Trophoblast cell (in vitro differentiated cells and primary cell): ENCODE data around the gene USP13.
A peak's percentile ranks its signal among the peaks of the same experiment; 100 is the strongest.

Experiments
- DNase-seq, 2 donors: peaks; one replicate each; pipeline ENCODE4 v3.0.0-alpha.2; 2016
- H2AFZ ChIP-seq: 2 replicates; pipeline ENCODE4 v1.6.1; 2013; ENCODE audit warnings: low read length, moderate library complexity, mild to moderate bottlenecking; ENCODE audit not compliant: insufficient read depth, poor library complexity
- H2AK5ac ChIP-seq: 2 replicates; pipeline ENCODE4 v1.6.1; 2013; ENCODE audit warnings: mild to moderate bottlenecking, low read length
- H2BK120ac ChIP-seq: 2 replicates; pipeline ENCODE4 v1.6.1; 2013; ENCODE audit warnings: low read length, mild to moderate bottlenecking, moderate library complexity; ENCODE audit not compliant: insufficient read depth, poor library complexity
- H2BK12ac ChIP-seq: 2 replicates; pipeline ENCODE4 v1.6.1; 2013; ENCODE audit warnings: mild to moderate bottlenecking, low read length, moderate library complexity
- H2BK5ac ChIP-seq: 2 replicates; pipeline ENCODE4 v1.6.1; 2013; ENCODE audit warnings: low read length, low read depth, moderate library complexity, mild to moderate bottlenecking; ENCODE audit not compliant: poor library complexity
- H3K14ac ChIP-seq: 2 replicates; pipeline ENCODE4 v1.6.1; 2013; ENCODE audit warnings: mild to moderate bottlenecking, low read length
- H3K18ac ChIP-seq: 2 replicates; pipeline ENCODE4 v1.6.1; 2013; ENCODE audit warnings: mild to moderate bottlenecking, low read length
- H3K23ac ChIP-seq: 2 replicates; pipeline ENCODE4 v1.6.1; 2013; ENCODE audit warnings: low read length
- H3K27ac ChIP-seq: 2 replicates; pipeline ENCODE4 v1.5.1; 2013; ENCODE audit warnings: low read depth, mild to moderate bottlenecking, inconsistent platforms, low read length, moderate library complexity
- H3K27me3 ChIP-seq: 2 replicates; pipeline ENCODE4 v1.6.1; 2013; ENCODE audit warnings: inconsistent platforms, mild to moderate bottlenecking, low read length, moderate library complexity; ENCODE audit not compliant: insufficient read depth
- H3K36me3 ChIP-seq, 2 experiments: 1 replicate in 1 of 2; 2 replicates in 1 of 2; pipeline ENCODE4 v1.6.1; 2013; ENCODE audit warnings: low read length in 2 of 2, mild to moderate bottlenecking in 2 of 2, moderate library complexity in 1 of 2; ENCODE audit not compliant: insufficient read depth in 2 of 2, control insufficient read depth in 1 of 2
- H3K4ac ChIP-seq: 2 replicates; pipeline ENCODE4 v1.6.1; 2013; ENCODE audit warnings: low read depth, mild to moderate bottlenecking, low read length, moderate library complexity
- H3K4me1 ChIP-seq, 2 experiments: 1 replicate in 1 of 2; 2 replicates in 1 of 2; pipeline ENCODE4 v1.6.1; 2013; ENCODE audit warnings: low read length in 2 of 2, mild to moderate bottlenecking in 2 of 2, moderate library complexity in 1 of 2; ENCODE audit not compliant: insufficient read depth in 2 of 2, control insufficient read depth in 1 of 2
- H3K4me2 ChIP-seq: 2 replicates; pipeline ENCODE4 v1.6.1; 2013; ENCODE audit warnings: inconsistent platforms, mild to moderate bottlenecking, low read length, moderate library complexity
- H3K4me3 ChIP-seq: 2 replicates; pipeline ENCODE4 v1.5.1; 2013; ENCODE audit warnings: mild to moderate bottlenecking, low read depth, low read length, inconsistent platforms
- H3K79me1 ChIP-seq: one replicate; pipeline ENCODE4 v1.6.1; 2013; ENCODE audit warnings: low read length
- H3K79me2 ChIP-seq: 2 replicates; pipeline ENCODE4 v1.6.1; 2013; ENCODE audit warnings: low read length, mild to moderate bottlenecking; ENCODE audit not compliant: control insufficient read depth, insufficient read depth, poor library complexity
- H3K9ac ChIP-seq: 2 replicates; pipeline ENCODE4 v1.6.1; 2013; ENCODE audit warnings: mild to moderate bottlenecking, low read length
- H3K9me3 ChIP-seq: 2 replicates; pipeline ENCODE4 v1.6.1; 2013; ENCODE audit warnings: low read depth, mild to moderate bottlenecking, control low read depth, inconsistent platforms, low read length; ENCODE audit not compliant: insufficient read depth
- H4K12ac ChIP-seq: 2 replicates; pipeline ENCODE4 v1.6.1; 2013; ENCODE audit warnings: low read depth, mild to moderate bottlenecking, low read length, moderate library complexity
- H4K8ac ChIP-seq: 2 replicates; pipeline ENCODE4 v1.6.1; 2013; ENCODE audit warnings: low read depth, mild to moderate bottlenecking, low read length, moderate library complexity
- H4K91ac ChIP-seq: one replicate; pipeline ENCODE4 v1.6.1; 2013; ENCODE audit warnings: low read depth, mild to moderate bottlenecking, low read length, moderate library complexity
- WGBS: extraction: QIAGEN DNeasy Blood & Tissue Kit; methylation state at CpG from one replicate; pipeline ENCODE4 v1.1.7; 2013; ENCODE audit warnings: missing lambda C conversion rate; ENCODE audit not compliant: insufficient read length, insufficient coverage; ENCODE audit errors: extremely low coverage; 5-methylcytosine and 5-hydroxymethylcytosine counted together

The USP13 gene

DNA sequence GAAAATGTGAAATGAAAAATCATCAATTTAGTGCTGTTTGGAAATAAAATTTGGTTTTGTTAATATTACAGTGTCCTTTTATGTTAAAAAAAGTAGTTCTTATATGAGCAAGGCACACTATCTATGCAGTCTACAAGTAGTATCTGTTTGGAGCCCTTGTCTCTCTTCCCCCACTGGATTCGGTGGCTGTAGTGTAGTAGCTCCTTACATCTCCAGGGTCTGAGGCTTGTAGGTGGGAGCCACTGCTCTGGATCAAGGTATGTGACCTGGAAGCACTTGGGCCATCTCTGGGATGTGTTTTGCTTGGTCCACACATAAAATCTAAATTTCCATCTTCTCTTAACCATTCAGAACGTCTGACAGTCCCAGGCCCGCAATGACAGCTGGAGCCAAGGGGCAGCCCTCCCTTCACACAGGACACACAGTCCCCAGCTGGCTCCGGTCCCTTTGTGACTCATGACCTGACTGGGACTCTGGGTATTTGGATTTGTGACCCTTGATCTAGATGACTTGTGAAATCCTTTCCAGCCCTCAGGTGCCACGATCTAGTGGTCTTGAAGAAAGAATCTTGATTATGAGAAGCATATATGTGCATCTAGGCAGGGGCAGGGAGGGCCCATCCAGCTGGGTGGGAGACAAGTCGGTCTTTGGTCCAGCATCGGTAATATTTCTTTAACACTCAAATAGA lies 80.0 kb downstream of the USP13 start:
- H2BK12ac ChIP-seq, result no peak overlapping the region
- H3K36me3 ChIP-seq, result no peaks in the 10 kb centered on the region
- H3K18ac ChIP-seq, result no peak overlapping the region
- no peak overlapping the region for H4K8ac ChIP-seq
- no peaks in the 10 kb centered on the region for H3K79me2 ChIP-seq
- no peak overlapping the region for H2BK120ac ChIP-seq
- H3K14ac ChIP-seq, result no peak overlapping the region
- no peaks in the 10 kb centered on the region for H3K79me1 ChIP-seq
- no peak overlapping the region for H3K27ac ChIP-seq
- no CpG with 5 or more reads among the region's 7 CpGs for WGBS
- H2BK5ac ChIP-seq, result no peak overlapping the region
- no peak overlapping the region for H3K23ac ChIP-seq
- H4K91ac ChIP-seq, result no peak overlapping the region
- H2AFZ ChIP-seq, result no peak overlapping the region
- peak; percentile 87 to 88 for DNase-seq
- no peak overlapping the region for H2AK5ac ChIP-seq
- H3K9ac ChIP-seq, result no peak overlapping the region
- H3K27me3 ChIP-seq, result no peaks in the 10 kb centered on the region
- peaks cover 7 to 9% of the 10 kb centered on the region in 2 experiments for H3K4me1 ChIP-seq
- no peak overlapping the region for H3K4me3 ChIP-seq
- H3K4me2 ChIP-seq, result no peak overlapping the region
- no peak overlapping the region for H3K4ac ChIP-seq
- peaks cover 2% of the 10 kb centered on the region for H3K9me3 ChIP-seq
- no peak overlapping the region for H4K12ac ChIP-seq

GRCh38 chr3:179733797-179734196 lies 81.0 kb downstream of the USP13 start:
- Histone ChIP-seq H4K8ac (no peak overlapping the region), H3K27me3 (no peaks in the 10 kb centered on the region), H2BK12ac (no peak overlapping the region), H3K14ac (no peak overlapping the region), H3K79me2 (no peaks in the 10 kb centered on the region), H3K4me1 (peaks cover 7 to 9% of the 10 kb centered on the region in 2 experiments), H4K12ac (no peak overlapping the region), H4K91ac (no peak overlapping the region), H2BK120ac (no peak overlapping the region), H2AK5ac (no peak overlapping the region), H3K18ac (no peak overlapping the region), H3K4me2 (no peak overlapping the region), H3K9ac (no peak overlapping the region), H3K36me3 (no peaks in the 10 kb centered on the region), H2AFZ (no peak overlapping the region), H2BK5ac (no peak overlapping the region), H3K9me3 (peaks cover 2% of the 10 kb centered on the region), H3K4me3 (no peak overlapping the region), H3K4ac (no peak overlapping the region), H3K79me1 (no peaks in the 10 kb centered on the region), H3K23ac (no peak overlapping the region), H3K27ac (no peak overlapping the region)
- WGBS, result no CpG with 5 or more reads among the region's 5 CpGs
- no peak for DNase-seq

- Histone ChIP-seq H3K14ac (no peak overlapping the region), H3K79me2 (no peaks in the 10 kb centered on the region), H4K12ac (no peak overlapping the region), H2AFZ (no peak overlapping the region), H2BK120ac (no peak overlapping the region), H2BK5ac (no peak overlapping the region), H3K79me1 (no peaks in the 10 kb centered on the region), H3K9ac (no peak overlapping the region), H2AK5ac (no peak overlapping the region), H3K18ac (no peak overlapping the region), H3K36me3 (no peaks in the 10 kb centered on the region), H3K27ac (peak overlapping the region; percentile 11), H3K4ac (no peak overlapping the region), H3K4me3 (no peak overlapping the region), H3K27me3 (no peaks in the 10 kb centered on the region), H2BK12ac (peak overlapping the region; percentile 71), H3K4me2 (no peak overlapping the region), H4K91ac (no peak overlapping the region), H3K4me1 (peaks cover 7 to 9% of the 10 kb centered on the region in 2 experiments), H4K8ac (no peak overlapping the region), H3K9me3 (peaks cover 2% of the 10 kb centered on the region), H3K23ac (no peak overlapping the region)
- peak in 1 of 2 donors; percentile 66 for DNase-seq
- no CpG with 5 or more reads among the region's 4 CpGs for WGBS
Measured at GRCh38 chr3:179734497-179735281, 81.8 kb downstream of the USP13 start.

DNA sequence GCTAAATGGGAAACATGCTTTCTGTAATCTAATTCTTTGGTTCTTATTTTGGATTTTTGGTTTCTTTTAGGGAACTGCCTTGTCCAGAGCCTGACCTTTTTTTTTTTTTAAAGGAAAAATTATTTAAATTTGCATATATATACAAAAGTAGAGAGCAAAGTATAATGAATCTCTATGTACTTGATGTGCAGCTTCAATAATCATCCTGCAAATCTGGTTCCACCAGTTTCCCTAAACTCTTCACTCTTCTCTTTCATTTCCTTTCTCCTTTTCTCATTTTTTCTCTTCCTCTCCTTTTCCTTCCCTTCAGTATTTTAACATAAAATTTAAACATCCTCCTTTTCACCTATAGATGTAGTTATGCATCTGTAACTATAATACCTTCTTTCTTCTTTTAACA lies 82.5 kb downstream of the USP13 start:
- Histone ChIP-seq H3K14ac (no peak overlapping the region), H3K18ac (no peak overlapping the region), H2BK5ac (no peak overlapping the region), H3K23ac (no peak overlapping the region), H3K9me3 (peaks cover 2% of the 10 kb centered on the region), H3K27ac (no peak overlapping the region), H3K27me3 (no peaks in the 10 kb centered on the region), H3K4me2 (no peak overlapping the region), H4K8ac (no peak overlapping the region), H4K12ac (no peak overlapping the region), H2AK5ac (no peak overlapping the region), H3K4me3 (no peak overlapping the region), H2BK12ac (peak overlapping the region; percentile 71), H2AFZ (no peak overlapping the region), H2BK120ac (no peak overlapping the region), H3K36me3 (peaks cover 0 to 2% of the 10 kb centered on the region in 2 experiments), H3K4ac (no peak overlapping the region), H3K4me1 (peaks cover 7 to 9% of the 10 kb centered on the region in 2 experiments), H3K79me2 (no peaks in the 10 kb centered on the region), H3K9ac (no peak overlapping the region), H4K91ac (no peak overlapping the region), H3K79me1 (no peaks in the 10 kb centered on the region)
- peak in 1 of 2 donors; percentile 58 for DNase-seq
